Measurements from ENCODE around the gene NBPF1.
"Not testable (repeated sequence)": the region's sequence is repeated elsewhere in the genome, so short reads cannot be mapped to it uniquely, and the experiment has no call there.

NBPF1 gene

DNA sequence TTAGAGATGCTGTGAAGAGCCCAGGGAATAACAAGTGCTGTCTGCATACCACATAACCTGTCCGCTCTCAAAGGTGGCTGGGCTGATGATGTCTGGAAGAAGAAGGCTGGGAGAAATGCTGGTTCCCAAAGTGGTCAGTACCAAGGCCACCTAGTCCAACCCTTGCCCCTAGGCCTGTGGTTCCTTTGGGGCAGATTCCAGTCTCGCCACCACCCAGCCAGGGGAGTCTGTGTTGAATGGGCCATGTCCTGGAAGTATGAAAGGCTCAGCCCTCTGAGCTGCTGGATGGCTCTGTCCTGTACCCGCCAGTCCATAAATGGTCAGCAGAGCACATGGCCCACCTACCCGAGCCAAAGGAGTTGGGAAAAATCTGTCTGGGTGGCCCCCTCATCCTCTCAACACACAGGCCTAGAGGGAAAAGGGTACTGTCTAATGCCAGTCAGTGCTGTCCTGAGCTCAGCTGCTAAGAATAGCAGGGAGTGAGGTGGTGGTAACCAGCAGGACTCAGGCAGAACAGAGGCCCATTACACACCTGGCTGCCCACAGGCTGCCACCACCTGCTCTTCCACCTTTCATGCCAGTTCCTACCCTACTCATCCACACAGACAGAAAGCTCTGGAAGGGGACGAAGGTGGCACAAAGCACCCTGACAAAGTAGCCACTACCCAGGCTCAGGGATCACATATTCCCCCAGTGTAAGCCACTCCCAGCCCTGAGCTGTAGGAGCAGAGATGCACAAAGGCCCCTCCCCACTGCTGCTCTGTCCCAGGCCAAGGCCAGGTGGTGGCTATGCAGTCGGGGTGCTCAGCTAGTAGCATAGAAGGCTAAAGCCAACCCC lies 24.8 kb upstream of the NBPF1 start:
- H3K9me3 ChIP-seq (ENCODE audit: control insufficient read depth, insufficient read depth, low read length); H3K9ac ChIP-seq (ENCODE audit: low read depth, low read length); H3K4me3 ChIP-seq (ENCODE audit: low read depth, low read length); H3K27me3 ChIP-seq (ENCODE audit: control insufficient read depth, insufficient read depth, low read length); H3K36me3 ChIP-seq (ENCODE audit: control insufficient read depth, insufficient read depth, low read length); H3K4me1 ChIP-seq (ENCODE audit: control insufficient read depth, insufficient read depth, low read length): not testable (repeated sequence)

DNA sequence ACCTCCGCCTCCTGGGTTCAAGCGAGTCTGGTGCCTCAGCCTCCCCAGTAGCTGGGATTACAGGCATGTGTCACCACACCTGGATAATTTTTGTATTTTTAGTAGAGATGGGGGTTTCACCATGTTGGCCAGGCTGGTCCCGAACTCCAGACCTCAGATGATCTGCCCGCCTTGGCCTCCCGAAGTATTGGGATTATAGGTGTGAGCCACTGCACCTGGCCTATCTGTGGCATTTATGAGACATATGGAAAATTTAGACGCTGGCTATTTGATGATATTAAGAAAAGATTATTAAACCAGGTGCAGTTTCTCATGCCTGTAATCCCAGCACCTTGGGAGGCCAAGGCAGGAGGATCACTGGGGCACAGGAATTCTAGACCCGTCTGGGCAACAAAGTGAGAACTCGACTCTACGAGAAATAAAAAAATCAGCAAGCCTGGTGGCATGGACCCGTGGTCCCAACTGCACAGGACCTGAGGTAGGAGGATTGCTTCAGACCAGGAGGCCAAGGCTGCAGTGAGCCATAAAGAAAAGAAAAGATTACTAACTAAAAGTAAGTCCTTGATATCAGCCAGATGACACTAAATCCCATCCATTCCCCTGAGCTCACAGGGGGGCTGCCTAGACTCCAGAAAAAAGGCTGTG lies 23.3 kb upstream of the NBPF1 start:
- not testable (repeated sequence) for H3K36me3 ChIP-seq (ENCODE audit: control insufficient read depth, insufficient read depth, low read length); H3K9ac ChIP-seq (ENCODE audit: low read depth, low read length); H3K9me3 ChIP-seq (ENCODE audit: control insufficient read depth, insufficient read depth, low read length); H3K27me3 ChIP-seq (ENCODE audit: control insufficient read depth, insufficient read depth, low read length); H3K4me3 ChIP-seq (ENCODE audit: low read depth, low read length); H3K4me1 ChIP-seq (ENCODE audit: control insufficient read depth, insufficient read depth, low read length)

DNA sequence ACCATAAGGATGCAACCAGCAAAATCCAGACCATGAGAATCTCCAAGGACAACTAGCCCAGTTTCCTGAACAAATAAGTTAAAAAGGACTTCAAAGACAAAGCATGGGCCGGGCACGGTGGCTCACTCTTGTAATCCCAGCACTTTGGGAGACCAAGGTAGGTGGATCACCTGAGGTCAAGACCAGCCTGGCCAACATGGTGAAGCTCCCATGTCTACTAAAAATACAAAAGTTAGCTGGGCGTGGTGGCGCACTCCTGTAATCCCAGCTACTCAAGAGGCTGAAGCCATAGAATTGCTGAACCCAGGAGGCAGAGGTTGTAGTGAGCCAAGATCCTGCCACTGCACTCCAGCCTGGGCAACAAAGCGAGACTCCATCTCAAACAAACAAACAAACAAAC lies 22.6 kb upstream of the NBPF1 start:
- not testable (repeated sequence) for H3K27me3 ChIP-seq (ENCODE audit: control insufficient read depth, insufficient read depth, low read length)

DNA sequence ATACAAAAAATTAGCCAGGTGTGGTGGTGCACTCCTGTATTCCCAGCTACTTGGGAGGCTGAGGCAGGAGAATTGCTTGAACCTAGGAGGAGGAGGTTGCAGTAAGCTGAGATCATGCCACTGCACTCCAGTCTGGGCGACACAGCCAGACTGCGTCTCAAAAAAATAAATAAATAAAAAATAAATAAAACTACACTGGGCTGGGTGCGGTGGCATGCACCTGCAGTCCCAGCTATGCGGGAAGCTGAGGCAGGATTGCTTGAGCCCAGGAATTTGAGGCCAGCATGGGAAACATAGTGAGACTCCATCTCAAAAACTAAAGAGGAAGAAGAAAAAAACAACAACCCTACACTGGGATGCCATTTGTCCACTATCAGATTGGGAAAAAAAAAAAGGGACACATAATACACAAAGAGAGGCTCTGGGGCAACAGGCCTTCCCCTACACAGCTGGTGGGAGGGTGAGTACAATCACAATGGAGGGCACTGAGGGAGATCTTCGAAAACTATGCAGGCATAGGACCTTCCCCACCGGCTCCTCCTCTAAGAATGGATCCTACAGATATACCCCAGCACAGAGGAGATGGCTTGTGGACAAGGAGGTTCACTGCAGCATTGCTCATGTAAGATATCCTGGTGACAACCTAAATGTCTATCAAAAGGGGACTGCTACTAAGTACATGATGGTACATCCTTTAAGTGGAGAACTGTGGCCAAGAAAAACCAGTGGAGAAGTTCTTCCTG lies 20.3 kb upstream of the NBPF1 start:
- peaks cover 20% of the 10 kb centered on the region for H3K36me3 ChIP-seq (ENCODE audit: control insufficient read depth, insufficient read depth, low read length)
- H3K4me3 ChIP-seq (ENCODE audit: low read depth, low read length); H3K9ac ChIP-seq (ENCODE audit: low read depth, low read length); H3K9me3 ChIP-seq (ENCODE audit: control insufficient read depth, insufficient read depth, low read length); H3K4me1 ChIP-seq (ENCODE audit: control insufficient read depth, insufficient read depth, low read length); H3K27me3 ChIP-seq (ENCODE audit: control insufficient read depth, insufficient read depth, low read length): not testable (repeated sequence)

More for the DNA sequence above, 22.6 kb upstream of the NBPF1 start:
- H3K9ac ChIP-seq (ENCODE audit: low read depth, low read length); H3K4me3 ChIP-seq (ENCODE audit: low read depth, low read length); H3K9me3 ChIP-seq (ENCODE audit: control insufficient read depth, insufficient read depth, low read length); H3K4me1 ChIP-seq (ENCODE audit: control insufficient read depth, insufficient read depth, low read length): not testable (repeated sequence)
- peaks cover 15% of the 10 kb centered on the region for H3K36me3 ChIP-seq (ENCODE audit: control insufficient read depth, insufficient read depth, low read length)

DNA sequence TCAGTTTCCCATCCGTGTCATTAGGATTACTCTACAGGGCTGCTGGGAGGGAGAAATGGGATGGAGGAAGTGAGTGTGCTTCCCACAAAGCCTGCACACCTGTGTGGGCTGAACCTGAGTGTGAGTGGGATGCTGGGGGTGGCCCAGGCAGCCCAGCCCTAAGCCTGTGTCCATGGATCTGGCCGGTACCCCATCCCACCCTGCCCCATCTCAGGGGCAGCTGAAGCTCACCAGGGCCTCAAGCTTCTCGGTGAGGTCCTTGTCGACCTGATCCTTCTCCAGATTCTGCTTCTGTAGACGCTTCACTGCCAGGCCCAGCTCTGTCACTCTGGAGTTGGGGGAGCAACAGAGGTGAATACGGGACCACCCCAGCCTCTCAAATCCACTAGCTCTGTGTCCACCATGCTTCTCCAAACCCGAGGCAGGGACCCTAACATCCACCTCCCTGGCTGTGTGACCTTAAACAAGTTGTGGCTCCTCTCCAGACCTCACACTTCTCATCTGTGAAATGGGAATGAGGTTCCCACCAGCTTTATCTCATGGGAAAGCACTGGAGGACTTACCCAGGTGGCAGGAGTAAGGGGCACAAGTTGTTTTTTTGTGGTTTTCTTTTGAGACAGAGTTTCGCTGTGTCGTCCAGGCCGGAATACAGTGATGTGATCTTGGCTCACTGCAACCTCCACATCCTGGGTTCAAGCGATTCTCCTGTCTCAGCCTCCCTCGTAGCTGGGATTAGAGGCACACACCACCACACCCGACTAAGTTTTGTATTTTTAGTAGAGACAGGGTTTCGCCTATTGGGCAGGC lies 18.9 kb upstream of the NBPF1 start:
- H3K9ac ChIP-seq (ENCODE audit: low read depth, low read length): not testable (repeated sequence)
- H3K36me3 ChIP-seq (ENCODE audit: control insufficient read depth, insufficient read depth, low read length): peaks cover 26% of the 10 kb centered on the region

DNA sequence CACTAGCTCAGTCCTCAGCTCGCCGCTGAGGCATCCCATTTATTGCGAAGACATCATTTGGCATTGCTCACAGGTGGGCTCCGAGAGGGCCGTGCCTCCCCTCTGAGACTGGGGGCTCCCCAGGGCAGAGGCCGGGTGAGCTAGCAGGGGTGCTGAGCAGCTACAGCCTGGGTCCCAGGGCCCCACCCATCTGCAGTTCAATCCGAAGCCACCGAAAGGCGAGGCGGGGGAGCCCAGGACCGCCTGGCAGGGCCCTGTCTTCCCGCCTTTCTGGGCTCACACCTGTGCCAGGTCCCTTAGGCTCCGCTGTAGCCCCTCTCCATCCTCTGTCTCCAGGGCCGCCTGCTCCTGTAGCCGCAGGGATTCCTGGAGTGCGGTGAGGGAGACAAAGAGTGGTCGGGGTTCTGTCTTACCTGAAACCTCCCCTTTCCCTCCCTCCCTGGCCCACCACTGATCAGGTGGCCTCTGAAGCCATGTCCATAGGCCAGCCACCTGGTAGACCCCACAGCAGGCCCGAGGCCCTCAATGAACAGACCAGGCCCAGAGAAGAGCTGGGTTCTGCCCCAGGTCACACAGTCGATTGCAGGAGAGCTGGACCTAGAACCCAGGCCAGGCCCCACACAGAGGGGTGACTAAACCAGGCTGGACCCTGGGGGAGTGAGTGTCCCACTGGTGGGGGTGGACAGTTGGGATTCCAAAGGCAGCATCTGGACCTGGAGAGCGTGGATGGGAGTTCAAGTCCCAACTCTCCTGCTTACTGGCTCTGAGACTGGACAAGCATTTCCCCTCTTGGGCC lies 18.1 kb upstream of the NBPF1 start:
- H3K9ac ChIP-seq (ENCODE audit: low read depth, low read length): no peak overlapping the region
- H3K27me3 ChIP-seq (ENCODE audit: control insufficient read depth, insufficient read depth, low read length): no peaks in the 10 kb centered on the region
- H3K9me3 ChIP-seq (ENCODE audit: control insufficient read depth, insufficient read depth, low read length): no peaks in the 10 kb centered on the region
- H3K36me3 ChIP-seq (ENCODE audit: control insufficient read depth, insufficient read depth, low read length): peaks cover 27% of the 10 kb centered on the region
- H3K4me3 ChIP-seq (ENCODE audit: low read depth, low read length): no peak overlapping the region
- no peaks in the 10 kb centered on the region for H3K4me1 ChIP-seq (ENCODE audit: control insufficient read depth, insufficient read depth, low read length)

More for the DNA sequence above, 18.9 kb upstream of the NBPF1 start:
- H3K4me3 ChIP-seq (ENCODE audit: low read depth, low read length); H3K9me3 ChIP-seq (ENCODE audit: control insufficient read depth, insufficient read depth, low read length); H3K27me3 ChIP-seq (ENCODE audit: control insufficient read depth, insufficient read depth, low read length); H3K4me1 ChIP-seq (ENCODE audit: control insufficient read depth, insufficient read depth, low read length): not testable (repeated sequence)

DNA sequence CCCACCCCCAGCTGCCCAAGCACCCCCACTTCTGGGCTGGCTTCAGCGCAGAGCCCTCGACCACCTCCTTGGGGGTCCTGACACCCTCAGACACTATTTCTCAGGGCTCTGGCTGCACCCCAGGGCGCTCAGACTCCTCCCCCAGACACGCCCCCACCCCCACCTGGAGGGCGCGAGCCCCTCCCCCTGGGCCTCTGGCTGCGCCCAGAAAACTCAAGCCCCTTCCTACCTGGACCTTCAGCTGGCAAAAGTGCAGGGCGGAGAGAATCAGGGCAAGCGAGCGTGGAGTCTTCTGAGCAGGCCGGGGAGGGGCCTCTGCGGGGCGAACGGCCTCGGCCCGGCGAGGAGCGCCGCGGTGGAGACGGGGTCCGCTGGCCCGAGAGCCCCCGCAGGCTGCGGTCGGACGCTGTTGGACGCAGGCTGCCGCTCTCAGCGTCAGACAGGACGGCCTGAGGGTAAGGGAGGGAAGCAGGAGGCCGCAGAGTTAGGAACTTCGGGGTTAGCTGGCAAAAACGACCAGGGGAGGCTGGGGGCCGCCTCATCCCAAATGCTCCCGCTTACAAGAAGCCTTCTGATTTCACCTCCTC lies 17.4 kb upstream of the NBPF1 start:
- Histone ChIP-seq H3K36me3 (ENCODE audit: control insufficient read depth, insufficient read depth, low read length) (peaks cover 34% of the 10 kb centered on the region), H3K4me3 (ENCODE audit: low read depth, low read length) (no peak overlapping the region), H3K9ac (ENCODE audit: low read depth, low read length) (no peak overlapping the region), H3K4me1 (ENCODE audit: control insufficient read depth, insufficient read depth, low read length) (no peaks in the 10 kb centered on the region), H3K9me3 (ENCODE audit: control insufficient read depth, insufficient read depth, low read length) (no peaks in the 10 kb centered on the region), H3K27me3 (ENCODE audit: control insufficient read depth, insufficient read depth, low read length) (no peaks in the 10 kb centered on the region)

DNA sequence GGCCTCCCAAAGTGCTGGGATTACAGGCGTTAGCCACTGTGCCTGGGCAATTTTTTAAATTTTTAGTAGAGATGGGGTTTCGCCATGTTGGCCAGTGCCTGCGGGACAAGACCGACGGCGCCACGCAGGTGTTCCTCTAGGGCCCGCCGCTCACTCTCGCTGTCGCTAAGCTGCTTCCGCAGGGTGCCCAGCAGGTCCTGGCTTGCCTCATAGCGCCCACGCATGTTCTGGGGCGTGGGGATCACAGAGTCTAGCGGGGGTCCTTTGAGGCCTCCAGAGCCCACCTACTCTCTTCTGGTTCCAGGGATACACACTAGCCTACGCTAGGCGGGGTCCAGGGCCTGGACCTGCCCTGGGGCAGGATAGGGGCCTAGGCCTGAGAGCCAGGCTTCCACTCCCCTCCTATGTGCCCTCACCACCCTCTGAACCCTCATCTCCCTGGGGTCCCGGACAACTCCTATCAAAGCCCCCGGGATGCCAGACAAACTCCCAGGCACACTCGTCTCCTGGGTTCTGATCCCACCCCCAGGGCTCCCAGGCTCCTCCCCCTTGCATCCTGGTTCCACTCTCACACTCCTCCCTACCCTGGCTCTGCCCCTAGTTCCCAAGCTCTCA lies 16.7 kb upstream of the NBPF1 start:
- not testable (repeated sequence) for H3K27me3 ChIP-seq (ENCODE audit: control insufficient read depth, insufficient read depth, low read length); H3K4me3 ChIP-seq (ENCODE audit: low read depth, low read length); H3K4me1 ChIP-seq (ENCODE audit: control insufficient read depth, insufficient read depth, low read length); H3K9me3 ChIP-seq (ENCODE audit: control insufficient read depth, insufficient read depth, low read length)
- Histone ChIP-seq H3K9ac (ENCODE audit: low read depth, low read length) (peak overlapping the region; percentile 16), H3K36me3 (ENCODE audit: control insufficient read depth, insufficient read depth, low read length) (peaks cover 38% of the 10 kb centered on the region)

DNA sequence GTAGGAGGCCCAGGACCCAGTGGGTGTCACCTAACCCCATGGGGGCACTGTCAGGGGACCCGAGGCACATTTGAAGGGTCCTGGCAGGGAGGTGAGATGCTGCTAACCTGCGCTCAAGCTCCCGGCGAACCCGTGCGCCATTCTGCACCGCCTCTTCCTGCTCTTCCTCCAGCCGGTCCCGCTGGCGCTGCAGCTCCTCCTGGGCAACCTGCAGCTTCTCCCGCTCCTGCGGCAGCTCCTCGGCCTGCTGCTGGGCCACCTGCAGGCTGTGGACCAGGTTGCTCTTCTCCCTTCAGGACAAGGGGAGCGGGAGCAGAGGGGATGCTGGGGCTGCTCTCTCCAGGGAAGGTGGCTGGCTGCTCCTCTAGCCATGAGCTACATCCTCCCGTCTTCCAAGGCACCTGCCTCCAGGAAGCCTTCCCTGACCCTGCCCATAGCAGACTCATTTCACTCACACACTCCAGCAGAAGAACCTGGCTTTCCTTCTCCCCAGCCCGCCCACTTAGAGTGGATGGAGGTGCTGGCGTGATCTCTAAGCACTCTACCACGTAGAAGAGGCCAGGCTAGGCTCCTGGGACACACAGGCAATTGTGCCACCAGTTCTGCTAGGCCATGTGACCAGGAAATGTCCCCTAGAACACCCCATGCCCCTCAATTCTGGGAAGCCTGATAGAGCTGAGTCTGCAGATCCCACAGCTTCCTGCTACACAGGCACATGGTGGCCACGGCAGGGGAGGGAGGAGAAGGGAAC lies 15.2 kb upstream of the NBPF1 start:
- Histone ChIP-seq H3K9ac (ENCODE audit: low read depth, low read length) (no peak overlapping the region), H3K4me1 (ENCODE audit: control insufficient read depth, insufficient read depth, low read length) (no peaks in the 10 kb centered on the region), H3K36me3 (ENCODE audit: control insufficient read depth, insufficient read depth, low read length) (peaks cover 40% of the 10 kb centered on the region), H3K9me3 (ENCODE audit: control insufficient read depth, insufficient read depth, low read length) (no peaks in the 10 kb centered on the region), H3K27me3 (ENCODE audit: control insufficient read depth, insufficient read depth, low read length) (no peaks in the 10 kb centered on the region), H3K4me3 (ENCODE audit: low read depth, low read length) (no peak overlapping the region)

DNA sequence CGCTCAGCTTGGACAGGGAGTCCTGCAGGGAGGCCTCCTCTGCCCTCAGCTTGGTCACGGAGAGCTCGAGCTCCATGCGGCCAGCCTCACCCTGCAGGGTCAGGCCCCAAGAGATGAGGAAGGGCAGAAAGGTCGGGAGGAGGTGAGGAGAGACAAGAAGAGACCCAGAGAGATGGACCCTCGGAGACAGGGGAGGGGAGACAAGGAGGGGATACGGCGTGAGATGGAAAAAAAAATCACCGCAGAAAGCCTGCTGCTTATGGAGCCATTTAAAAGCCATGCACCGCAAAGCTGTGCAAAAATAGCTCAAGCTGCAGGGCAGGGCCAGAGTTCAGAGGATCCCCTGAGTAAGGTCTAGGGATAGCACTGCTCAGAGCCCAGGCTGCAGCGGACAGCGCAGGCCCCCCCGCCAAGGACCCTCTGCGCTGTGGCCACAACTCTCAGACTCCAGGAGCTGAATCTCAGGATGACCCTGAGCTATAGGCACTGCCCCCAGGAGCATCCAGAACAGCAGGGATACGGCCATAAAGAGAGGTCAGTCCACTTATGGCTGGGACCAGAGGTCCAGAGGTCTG lies 13.1 kb upstream of the NBPF1 start:
- H3K4me3 ChIP-seq (ENCODE audit: low read depth, low read length); H3K27me3 ChIP-seq (ENCODE audit: control insufficient read depth, insufficient read depth, low read length); H3K9ac ChIP-seq (ENCODE audit: low read depth, low read length); H3K9me3 ChIP-seq (ENCODE audit: control insufficient read depth, insufficient read depth, low read length); H3K4me1 ChIP-seq (ENCODE audit: control insufficient read depth, insufficient read depth, low read length): not testable (repeated sequence)
- H3K36me3 ChIP-seq (ENCODE audit: control insufficient read depth, insufficient read depth, low read length): peaks cover 34% of the 10 kb centered on the region
